GM21381 (cell line): ENCODE measurements around the gene TBXAS1.

Experiments used
- ATAC-seq: cut with Tn5 transposase; IDR thresholded peaks from one replicate; pipeline ENCODE4 v1.9.1; 2021; ENCODE audit warnings: mild to moderate bottlenecking, moderate library complexity; ENCODE audit not compliant: unreplicated experiment

Gene TBXAS1

DNA sequence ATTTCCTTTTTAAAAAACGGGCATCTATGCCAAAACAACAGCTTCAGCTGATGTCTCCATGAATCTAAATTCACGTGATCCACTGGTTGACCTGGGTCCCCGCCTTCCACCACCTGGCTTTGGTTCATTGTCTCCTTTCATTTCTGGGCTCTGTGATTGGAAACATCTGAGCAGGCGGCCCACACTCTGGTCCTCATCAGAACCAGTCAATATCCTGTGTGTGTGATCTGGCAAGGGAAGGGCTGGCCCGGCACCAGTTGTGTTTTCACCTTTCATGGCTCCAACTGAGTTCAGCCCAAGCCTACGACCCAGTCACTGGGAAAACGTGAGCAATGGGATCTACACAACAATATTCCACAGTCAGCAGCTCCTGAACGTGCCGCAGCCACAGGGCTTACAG lies 187.5 kb downstream of the TBXAS1 start:
- ATAC-seq, result no peak

DNA sequence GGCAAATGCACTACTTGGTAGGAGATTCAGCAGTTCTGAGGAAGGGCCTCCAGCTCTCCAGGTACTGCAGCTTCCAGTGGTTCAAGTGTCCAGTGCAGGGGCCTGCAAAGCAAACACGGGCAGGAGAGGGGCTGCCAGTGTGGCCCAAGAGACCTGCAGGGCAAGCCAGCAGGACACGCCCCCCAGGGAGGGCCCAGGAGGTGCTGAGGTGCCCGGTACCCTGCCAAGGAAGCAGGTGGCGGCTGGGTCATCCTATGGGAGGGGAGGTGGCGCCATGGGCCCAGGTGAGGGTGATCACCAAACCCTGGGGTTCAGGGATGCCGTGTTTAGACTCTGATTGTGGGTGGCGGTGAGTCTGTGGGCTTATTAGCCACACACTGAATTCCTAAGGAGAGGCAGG lies 188.0 kb downstream of the TBXAS1 start:
- ATAC-seq, result no peak

- no peak for ATAC-seq
Measured at GRCh38 chr7:140017543-140017942, 188.5 kb downstream of the TBXAS1 start.

DNA sequence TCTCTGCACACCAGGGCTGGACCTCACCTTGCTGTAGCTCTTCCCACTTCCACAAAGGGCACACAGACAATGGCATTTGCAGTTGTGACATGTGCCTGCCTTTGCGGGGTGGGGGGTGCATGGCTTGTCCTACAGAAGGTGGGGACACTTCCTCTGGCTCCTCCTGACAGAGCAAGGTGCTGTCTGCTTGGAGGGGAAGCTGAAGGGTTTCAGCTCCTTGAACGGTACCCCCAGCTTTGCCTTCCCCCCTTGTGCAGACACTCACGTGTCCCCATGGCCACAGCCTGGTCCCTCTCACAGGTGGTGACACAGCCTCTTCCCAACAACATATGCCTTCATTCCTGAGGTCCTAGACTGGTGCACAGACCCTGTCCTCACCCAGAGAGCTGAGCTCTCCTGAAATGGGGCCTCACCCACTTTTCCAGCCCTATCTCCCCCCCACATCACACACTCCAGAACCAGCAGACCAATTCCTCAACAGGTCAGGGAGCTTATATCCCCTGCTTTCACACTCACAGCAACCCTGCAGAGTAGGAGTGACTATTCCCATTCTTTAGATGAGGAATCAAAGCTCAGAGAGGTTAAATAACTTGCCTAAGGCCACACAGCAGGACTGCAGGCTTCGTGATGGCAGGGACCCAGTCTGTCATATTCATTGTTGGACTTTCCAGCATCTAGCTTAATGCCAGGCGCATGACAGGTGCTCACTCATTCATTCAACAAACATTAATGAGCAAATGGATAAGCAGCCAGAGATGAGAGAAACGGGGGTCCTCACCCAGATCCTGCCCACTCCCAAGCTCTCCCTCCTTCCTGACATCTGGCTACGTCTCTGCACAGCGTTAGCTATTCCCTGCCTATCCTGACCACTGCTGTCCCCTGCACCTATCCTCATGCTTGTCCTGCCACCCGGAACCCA lies 189.3 kb downstream of the TBXAS1 start:
- no peak for ATAC-seq

GRCh38 chr7:140019172-140019571 lies 190.1 kb downstream of the TBXAS1 start:
- no peak for ATAC-seq

DNA sequence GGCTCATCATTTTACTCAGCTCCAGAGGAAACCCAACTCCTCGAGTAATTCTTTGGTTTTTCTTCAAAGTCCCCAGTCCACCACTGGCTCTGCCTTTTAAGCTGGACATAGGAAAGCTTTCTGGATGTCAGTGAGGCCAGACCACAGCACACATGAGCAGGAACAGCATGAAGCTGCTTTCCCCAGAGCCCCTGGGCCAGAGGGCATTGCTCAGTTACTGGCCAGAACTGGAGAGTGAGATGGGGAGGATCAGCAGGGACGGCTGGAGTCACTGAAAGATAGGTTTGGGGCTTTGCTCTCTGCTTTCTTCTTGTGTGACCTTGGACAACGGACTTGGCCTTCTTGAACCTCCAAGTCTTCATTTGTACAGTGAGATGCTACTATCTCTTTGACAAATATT lies 190.5 kb downstream of the TBXAS1 start:
- ATAC-seq, result no peak

- no peak for ATAC-seq
Measured at GRCh38 chr7:140021603-140022002, 192.5 kb downstream of the TBXAS1 start.

GRCh38 chr7:140022582-140023211 lies 193.6 kb downstream of the TBXAS1 start:
- no peak for ATAC-seq

GRCh38 chr7:140023728-140024127 lies 194.7 kb downstream of the TBXAS1 start:
- ATAC-seq, result no peak

DNA sequence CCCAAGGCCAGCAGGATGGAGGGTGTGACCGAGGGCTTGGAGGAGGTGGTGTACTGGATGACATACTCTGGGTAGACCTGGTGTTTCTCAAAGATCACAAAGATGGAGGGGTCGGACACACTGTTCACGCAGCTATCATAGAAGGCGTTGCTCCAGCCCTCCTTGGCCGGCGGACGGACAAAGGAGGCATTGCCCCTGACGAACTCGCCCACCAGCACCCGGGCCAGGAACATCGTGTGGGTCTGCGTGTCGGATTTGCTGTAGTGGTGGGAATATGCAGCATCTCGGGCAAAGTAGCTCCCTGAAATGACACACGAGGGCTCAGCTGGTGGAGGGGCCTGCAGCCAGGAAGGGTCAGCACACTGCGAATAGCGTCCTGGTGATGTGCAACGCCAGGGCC lies 195.5 kb downstream of the TBXAS1 start:
- no peak for ATAC-seq

GRCh38 chr7:140025241-140025640 lies 196.2 kb downstream of the TBXAS1 start:
- no peak for ATAC-seq

GRCh38 chr7:140025814-140026433 lies 196.9 kb downstream of the TBXAS1 start:
- no peak for ATAC-seq

DNA sequence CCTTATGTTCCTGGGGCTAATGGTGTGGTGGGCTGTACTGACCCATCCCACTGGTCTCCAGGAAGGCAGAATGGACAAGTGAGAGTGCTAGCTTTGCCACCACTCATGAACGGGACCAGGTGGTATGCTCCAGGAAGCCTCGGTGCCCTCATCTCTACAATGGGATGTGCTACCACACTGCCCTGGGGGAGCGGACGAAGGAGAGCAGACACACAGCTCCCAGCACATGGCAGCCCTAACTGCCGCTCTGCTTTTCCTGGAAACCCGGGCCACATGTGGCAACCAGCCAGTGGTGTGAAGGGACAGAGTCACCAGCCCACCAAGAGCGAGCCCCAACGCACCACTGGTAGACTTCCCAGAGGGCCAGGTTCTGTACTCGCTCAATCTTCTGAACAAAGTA lies 197.9 kb downstream of the TBXAS1 start:
- ATAC-seq, result no peak

- ATAC-seq, result no peak
Measured at GRCh38 chr7:140027858-140028257, 198.8 kb downstream of the TBXAS1 start.

- ATAC-seq, result no peak
Measured at GRCh38 chr7:140028311-140028710, 199.2 kb downstream of the TBXAS1 start.

GRCh38 chr7:140029072-140029471 lies 200.0 kb downstream of the TBXAS1 start:
- ATAC-seq, result no peak

GRCh38 chr7:140031364-140031763 lies 202.3 kb downstream of the TBXAS1 start:
- no peak for ATAC-seq

GRCh38 chr7:140033036-140033435 lies 204.0 kb downstream of the TBXAS1 start:
- ATAC-seq, result no peak

- no peak for ATAC-seq
Measured at GRCh38 chr7:140033779-140034363, 204.8 kb downstream of the TBXAS1 start.

DNA sequence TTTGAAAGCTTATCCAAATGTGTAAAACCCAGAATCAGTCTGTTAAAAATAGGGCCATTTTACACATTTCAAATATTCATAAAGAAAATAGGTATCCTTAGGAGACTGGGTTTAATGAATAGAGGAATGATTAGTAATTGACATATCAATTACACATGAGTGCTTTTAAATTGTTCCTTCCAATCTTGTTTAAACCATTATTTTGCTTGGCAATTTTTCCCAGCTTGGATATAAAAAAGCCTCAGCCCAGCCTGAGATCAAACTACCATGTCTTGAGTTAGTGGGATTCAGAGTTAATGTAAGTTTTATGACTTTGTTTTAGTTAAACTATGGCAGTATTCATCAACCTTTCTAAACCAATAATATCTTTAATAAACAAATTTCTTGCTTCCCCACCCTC lies 205.4 kb downstream of the TBXAS1 start:
- ATAC-seq, result no peak

DNA sequence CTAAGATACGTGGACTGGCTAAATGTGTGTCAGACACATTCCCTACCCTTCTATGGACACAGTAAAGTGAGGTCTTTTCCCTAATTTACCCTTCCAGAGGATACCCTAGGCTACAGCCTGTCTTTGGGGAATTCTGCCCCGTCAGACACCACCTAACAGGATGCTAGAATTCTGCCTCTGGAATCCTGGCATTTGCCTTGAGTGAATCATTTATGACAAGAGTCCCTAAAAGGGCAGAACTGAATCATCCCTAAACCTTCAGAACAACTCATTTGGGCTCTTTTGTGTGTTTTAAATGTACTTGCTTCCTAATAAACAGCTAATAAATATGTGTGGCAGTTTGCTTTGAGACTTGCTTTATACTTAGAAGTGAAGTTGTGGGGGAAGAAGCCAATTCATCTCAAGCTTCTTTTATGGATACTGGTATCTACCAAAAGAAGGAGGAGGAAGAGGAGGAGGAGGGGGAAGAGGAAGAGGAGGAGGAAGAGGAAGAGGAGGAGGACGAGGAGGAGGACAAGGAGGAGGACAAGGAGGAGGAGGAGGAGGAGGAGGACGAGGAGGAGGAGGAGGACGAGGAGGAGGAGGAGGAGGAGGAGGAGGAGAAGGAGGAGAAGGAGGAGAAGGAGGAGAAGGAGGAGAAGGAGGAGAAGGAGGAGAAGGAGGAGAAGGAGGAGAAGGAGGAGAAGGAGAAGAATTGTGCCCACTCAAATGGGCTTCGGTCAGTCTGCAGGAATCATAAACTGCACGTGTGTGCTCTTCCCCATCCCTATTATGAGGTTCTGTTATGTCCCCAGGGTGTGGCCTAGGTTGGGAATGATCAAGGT lies 206.5 kb downstream of the TBXAS1 start:
- no peak for ATAC-seq
